Measurements from ENCODE around the gene SLC2A4.
"Not testable (repeated sequence)": the region's sequence is repeated elsewhere in the genome, so short reads cannot be mapped to it uniquely, and the experiment has no call there.

The SLC2A4 gene

GRCh38 chr17:7281074-7281952 lies at the start of gene SLC2A4:
TSS of gene SLC2A4 (plus strand) at chr17:7281718. CDS start at chr17:7281935, 217 bp downstream.
- peak; percentile 83 for DNase-seq

DNA sequence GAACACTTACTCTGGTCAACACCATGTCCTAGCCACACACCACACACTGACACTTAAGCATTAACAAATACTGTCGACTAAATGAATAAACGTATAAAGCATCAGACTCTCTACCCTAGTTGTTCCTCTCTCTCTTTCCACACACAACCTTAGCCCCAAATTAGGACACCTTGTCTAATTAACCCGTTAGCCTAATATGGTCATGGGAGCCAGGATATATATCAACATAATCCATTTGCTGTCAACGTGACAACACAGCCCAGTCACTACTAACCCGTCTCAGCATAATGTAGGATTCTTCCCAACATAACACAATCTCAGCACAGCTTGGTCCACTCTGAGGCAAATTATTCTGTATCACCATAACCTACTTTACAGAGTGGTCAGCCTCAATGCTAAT lies 49.4 kb upstream of the SLC2A4 start:
- DNase-seq = no peak

- DNase-seq = no peak
These were observed 47.8 kb upstream of the SLC2A4 start for GRCh38 chr17:7233701-7234082.

GRCh38 chr17:7234083-7234951 lies 47.2 kb upstream of the SLC2A4 start, which contains the start of gene DVL2:
TSS of gene DVL2 (minus strand) at chr17:7234517. CDS start at chr17:7234262, 255 bp downstream.
- DNase-seq = peak; percentile 96

DNA sequence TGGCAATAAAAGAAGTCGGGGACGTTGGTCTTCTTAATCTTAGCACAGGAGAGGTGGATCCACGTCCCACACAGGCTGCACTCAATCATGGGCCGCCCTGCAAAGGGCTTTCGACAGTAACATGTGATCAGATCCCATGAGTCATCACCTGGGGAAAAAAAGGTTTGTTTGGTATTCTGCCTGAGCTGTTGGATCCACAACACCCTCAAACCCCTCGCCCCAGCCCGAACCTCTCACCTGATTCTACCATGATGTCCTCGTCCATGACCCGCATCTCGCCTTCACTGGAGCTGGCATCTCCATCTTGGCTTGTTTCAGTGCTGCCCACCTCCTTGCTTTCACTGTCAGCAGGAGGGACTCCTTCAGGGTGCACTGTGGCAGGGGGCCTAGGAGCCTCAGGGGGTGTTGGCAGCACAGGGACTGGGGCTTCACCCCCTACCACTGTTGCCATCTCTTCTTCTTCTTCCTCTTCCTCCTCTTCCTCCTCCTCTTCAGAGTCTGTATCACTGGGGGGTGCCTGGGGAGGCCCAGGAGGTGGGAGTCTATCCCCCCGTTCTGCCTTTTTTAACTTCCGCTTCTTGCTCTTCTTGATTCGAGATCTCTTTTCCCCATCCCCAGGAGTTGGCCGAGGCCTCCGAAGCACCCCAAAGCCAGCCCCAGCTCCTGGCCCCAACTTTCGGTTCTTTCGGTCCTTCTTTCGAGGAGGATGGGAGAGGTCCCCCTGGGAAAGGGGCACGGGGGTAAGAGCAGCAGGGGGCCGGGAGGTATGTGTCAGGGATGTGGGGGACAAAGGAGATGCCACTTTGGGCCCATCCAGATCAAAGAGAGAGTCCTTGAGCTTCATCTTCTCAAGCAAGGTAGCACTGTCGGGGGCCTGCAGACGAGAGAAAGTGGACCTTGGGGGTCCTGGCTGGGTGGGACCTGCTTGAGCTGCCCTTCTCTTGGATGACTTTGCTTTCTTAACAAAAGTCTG lies 45.5 kb upstream of the SLC2A4 start:
- DNase-seq = no peak

GRCh38 chr17:7236808-7237207 lies 44.7 kb upstream of the SLC2A4 start:
- no peak for DNase-seq

GRCh38 chr17:7237266-7237760 lies 44.2 kb upstream of the SLC2A4 start:
- DNase-seq = no peak

GRCh38 chr17:7237761-7238419 lies 43.6 kb upstream of the SLC2A4 start:
- peak; percentile 75 for DNase-seq

DNA sequence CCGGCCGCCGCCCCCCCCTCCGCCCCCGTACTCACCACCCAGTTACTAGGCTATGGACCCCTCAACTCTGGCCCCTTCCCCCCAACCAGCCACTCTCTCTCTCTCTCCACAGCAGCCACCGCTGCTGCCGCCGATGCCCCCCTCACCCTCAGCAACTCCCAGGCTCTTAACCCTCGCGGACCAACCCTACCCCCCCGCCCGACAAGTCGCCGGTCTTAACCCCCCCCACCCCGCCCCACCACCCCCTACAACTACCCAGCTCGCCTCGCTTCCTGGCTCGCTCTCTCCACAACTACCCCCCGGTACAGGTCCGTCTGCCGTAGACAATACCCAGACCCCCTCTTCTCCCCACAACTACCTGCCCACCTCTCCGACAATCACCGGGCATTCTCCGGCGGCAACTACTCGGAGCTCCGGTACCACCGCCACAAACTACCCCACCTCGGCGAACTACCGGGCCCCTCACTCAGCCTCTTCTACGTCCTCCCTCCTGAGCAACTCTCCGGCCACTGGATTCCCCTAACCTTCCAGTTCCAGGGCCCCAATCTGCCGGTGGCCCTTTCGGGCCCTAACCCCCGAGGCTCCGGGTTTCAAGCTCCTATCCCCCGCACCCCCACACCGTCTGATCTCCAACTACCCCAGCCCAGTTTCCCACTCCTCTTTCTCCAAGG lies 43.0 kb upstream of the SLC2A4 start:
- no peak for DNase-seq

DNA sequence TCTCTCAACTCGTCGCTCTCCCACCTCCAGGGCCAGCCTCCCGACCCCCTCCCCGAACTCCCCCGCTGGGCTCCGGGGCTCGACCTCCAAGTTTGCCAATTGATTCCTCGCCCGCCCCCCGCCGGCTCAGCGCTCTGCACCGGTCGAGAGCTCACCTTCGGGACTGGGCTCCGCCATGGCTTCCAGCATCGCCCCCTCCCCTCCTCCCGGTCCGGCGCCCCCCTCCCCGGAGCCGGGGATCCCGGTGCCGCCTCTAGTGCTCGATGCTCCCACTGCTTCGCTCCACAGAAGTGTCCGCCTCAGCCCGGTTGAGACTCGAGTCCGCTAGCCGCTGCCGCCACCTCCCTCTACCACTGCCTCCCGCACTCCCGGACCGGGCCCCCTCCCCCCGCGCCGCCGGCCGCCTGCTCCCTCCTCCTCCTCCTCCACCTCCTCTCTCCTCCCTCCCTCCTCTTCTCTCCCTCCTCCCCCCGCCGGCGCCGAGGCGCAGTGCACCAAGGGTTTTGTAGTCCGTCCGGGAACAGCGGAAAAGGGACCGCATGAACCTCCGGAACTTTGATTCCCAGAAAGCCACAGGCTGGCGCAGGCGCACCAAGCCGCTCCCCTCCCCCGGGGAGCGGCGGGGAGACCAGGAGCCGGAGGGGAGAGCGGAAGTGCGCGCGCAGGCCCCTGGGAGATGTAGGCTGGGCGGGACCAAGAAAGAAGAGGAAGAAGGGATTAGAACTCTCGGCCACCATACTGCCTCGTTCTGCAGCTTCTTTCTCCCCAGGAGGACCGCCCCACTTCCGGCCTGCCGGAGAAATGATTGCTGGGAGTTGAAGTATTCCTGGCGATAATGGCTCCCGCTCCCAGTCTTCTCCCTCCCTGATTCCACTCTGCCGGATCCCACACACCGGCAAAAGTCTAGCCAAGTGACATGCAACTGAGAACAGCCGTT lies 42.2 kb upstream of the SLC2A4 start, which contains the start of gene PHF23:
TSS of gene PHF23 (minus strand) at position 367 of the 937 bp plus-strand sequence. CDS start at position 189, 178 bp downstream.
- peak; percentile 100 for DNase-seq

GRCh38 chr17:7240375-7240774 lies 41.1 kb upstream of the SLC2A4 start:
- DNase-seq = no peak

DNA sequence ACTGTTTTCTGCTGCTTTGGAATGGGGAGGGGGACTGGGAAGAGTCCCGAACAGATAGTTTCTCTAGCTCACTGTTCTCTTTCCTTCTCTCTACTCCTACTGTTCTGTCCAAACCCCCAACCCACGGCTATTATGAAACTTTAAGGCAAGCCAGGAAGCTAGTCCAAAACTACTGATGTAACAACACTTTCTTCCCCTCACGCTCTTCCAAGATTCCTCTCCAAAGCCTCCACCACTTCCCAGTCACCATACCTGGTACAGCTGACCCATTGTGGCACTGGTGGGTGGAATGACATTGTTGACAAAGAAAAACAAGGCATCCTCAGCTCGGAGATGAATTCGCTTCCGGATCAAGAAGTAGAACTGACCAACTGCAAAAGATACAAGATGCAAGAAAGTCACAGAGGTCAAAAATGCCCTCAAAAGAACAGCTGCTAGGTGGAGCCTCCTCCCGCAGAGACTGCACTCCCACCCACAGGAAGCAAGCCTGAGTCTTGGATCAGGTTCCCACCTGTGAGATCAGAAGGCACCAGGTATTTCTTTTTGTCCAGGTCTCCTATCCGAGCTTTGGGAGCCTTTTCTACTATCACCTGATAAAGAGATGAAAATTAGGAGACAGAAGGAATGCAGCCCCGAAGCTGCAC lies 40.3 kb upstream of the SLC2A4 start:
- DNase-seq = no peak

GRCh38 chr17:7241783-7242716 lies 39.5 kb upstream of the SLC2A4 start, which contains the start of gene GABARAP:
TSS of gene GABARAP (minus strand) at chr17:7242449. CDS start at chr17:7242330, 119 bp downstream.
- DNase-seq = peak; percentile 96

GRCh38 chr17:7242717-7243452 lies 38.6 kb upstream of the SLC2A4 start:
- peak; percentile 94 for DNase-seq

DNA sequence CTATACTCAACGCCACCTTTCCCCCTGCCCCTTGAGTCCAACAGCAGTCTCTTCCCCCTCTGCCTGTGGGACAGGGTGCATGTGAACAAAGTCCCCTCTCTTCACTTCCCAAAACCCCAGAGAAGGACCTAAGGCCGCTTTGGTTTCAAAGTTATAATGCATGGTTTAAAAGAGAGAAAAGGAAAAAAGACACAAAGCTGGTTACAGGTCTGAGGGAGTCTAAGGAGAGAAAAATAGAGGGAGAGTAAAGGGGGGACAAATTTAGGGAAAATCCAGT lies 38.1 kb upstream of the SLC2A4 start:
- no peak for DNase-seq

- not testable (repeated sequence) for DNase-seq
These were observed 37.7 kb upstream of the SLC2A4 start for GRCh38 chr17:7243838-7244237.

- DNase-seq = no peak
These were observed 34.7 kb upstream of the SLC2A4 start for GRCh38 chr17:7246779-7247178.

Measured in midbrain (tissue), 1 donor.